HUES6 (cell line): ENCODE measurements around the gene ZNF23.

Source experiments
- H3K27ac ChIP-seq: 2 replicates; pipeline ENCODE4 v1.7.0; 2013; ENCODE audit warnings: low read depth, mild to moderate bottlenecking, low read length, inconsistent platforms
- H3K27me3 ChIP-seq: 2 replicates; pipeline ENCODE4 v1.6.1; 2013; ENCODE audit warnings: low read length; ENCODE audit not compliant: control insufficient read depth, insufficient read depth
- H3K36me3 ChIP-seq: 2 replicates; pipeline ENCODE4 v1.6.1; 2013; ENCODE audit warnings: low read length; ENCODE audit not compliant: control insufficient read depth, insufficient read depth
- H3K4me1 ChIP-seq: 2 replicates; pipeline ENCODE4 v1.6.1; 2013; ENCODE audit warnings: low read length; ENCODE audit not compliant: control insufficient read depth, insufficient read depth
- H3K4me3 ChIP-seq: 2 replicates; pipeline ENCODE4 v1.5.1; 2013; ENCODE audit warnings: low read depth, low read length
- H3K9ac ChIP-seq: one replicate; pipeline ENCODE4 v1.6.1; 2013; ENCODE audit warnings: mild to moderate bottlenecking, low read length
- H3K9me3 ChIP-seq: 2 replicates; pipeline ENCODE4 v1.6.1; 2013; ENCODE audit warnings: low read depth, low read length; ENCODE audit not compliant: control insufficient read depth, insufficient read depth

The ZNF23 gene

DNA sequence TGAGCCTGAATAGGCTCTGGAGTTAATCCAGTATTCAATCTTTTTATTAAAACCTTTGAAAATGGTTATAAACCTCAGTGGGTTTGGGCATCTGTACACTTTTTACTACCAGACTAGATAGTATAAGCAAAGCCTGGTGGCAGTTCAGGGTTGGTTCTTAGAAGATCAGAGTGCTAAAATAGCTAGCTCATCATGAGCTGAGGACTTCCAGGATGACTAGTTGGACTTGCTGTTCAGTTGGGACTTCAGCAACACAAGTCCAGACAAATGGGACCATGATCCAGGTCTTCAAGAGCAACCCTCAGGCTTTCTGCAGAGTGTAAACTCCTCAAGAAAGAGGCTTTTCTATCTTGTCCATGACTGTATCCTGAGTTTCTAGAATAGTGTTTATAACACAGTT lies 28.3 kb upstream of the ZNF23 start:
- Histone ChIP-seq H3K4me1 (no peaks in the 10 kb centered on the region), H3K27me3 (no peaks in the 10 kb centered on the region; the same call in 1 of the 2 replicates), H3K36me3 (no peaks in the 10 kb centered on the region), H3K9ac (no peak overlapping the region), H3K4me3 (no peak overlapping the region), H3K27ac (no peak overlapping the region), H3K9me3 (no peaks in the 10 kb centered on the region)

- no peak within 1 kb of the TSS for H3K9ac ChIP-seq
- H3K27me3 ChIP-seq = no peaks in the 10 kb centered on the region; the same call in 1 of the 2 replicates
- H3K4me3 ChIP-seq = no peak within 1 kb of the TSS
- H3K9me3 ChIP-seq = no peaks in the 10 kb centered on the region
- no peaks in the 10 kb centered on the region for H3K36me3 ChIP-seq
- H3K4me1 ChIP-seq = no peaks in the 10 kb centered on the region
- H3K27ac ChIP-seq = no peak within 1 kb of the TSS
These were observed 27.1 kb upstream of the ZNF23 start, which contains the start of gene ZNF19 for GRCh38 chr16:71489122-71489521. Gene ZNF19, minus strand, starts transcription at chr16:71489324. Its CDS starts 7,210 bp downstream, at chr16:71482114.

DNA sequence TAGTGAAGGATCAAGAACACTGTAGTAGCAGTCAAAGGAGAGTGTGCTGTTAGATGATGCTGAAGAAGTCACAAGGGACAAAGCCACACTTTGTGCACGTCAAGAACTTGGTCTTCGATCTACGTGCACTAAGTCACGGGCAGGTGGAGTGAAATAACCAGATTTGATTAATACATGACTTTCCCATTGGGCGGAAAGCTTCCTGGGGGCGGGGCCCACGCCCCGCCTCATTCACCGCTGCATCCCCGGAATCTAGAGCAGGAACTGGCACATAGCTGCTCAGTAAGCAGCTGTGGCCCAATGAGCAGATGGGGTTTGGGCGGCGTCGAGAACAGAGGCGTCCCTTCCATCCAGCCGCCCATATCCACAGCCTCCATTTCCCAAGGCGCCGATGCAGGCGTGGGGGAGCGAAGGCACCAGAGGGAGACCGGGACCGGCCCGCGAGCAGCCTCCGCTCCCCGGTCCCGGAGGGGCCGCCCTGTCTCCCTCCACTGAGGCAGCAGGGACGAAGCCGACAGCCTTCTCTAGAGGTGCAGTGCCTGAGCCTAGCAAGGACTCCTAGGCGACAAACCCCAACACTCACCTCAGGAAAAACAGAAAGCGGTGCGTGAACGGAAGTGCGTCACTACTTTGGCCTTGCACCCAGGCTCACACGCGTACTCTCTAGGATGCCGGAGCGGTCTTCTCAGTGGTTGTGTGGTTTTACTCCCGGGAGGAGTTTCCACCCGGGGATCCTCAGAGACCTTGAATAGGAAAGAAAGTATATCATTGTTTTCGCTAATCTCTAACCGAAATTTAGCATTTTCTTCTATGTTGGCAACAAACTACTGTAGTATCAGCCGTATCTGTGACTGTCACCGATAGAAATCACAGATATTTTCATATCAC lies 22.2 kb upstream of the ZNF23 start:
- no peaks in the 10 kb centered on the region for H3K36me3 ChIP-seq
- H3K27me3 ChIP-seq = no peaks in the 10 kb centered on the region
- no peaks in the 10 kb centered on the region for H3K9me3 ChIP-seq
- peak overlapping the region; percentile 71 for H3K4me3 ChIP-seq
- peak overlapping the region; percentile 43; the same call in 1 of the 2 replicates for H3K27ac ChIP-seq
- H3K9ac ChIP-seq = peak overlapping the region; percentile 82
- 0 out of 2 replicates have a peak, but pooled peaks cover 3% of the 10 kb centered on the region for H3K4me1 ChIP-seq

GRCh38 chr16:71482569-71482968 lies 20.5 kb upstream of the ZNF23 start:
- H3K9me3 ChIP-seq = no peaks in the 10 kb centered on the region
- H3K36me3 ChIP-seq = peaks cover 4% of the 10 kb centered on the region; the same call in 1 of the 2 replicates
- no peak overlapping the region for H3K9ac ChIP-seq
- H3K27me3 ChIP-seq = no peaks in the 10 kb centered on the region
- 0 out of 2 replicates have a peak, but pooled peaks cover 3% of the 10 kb centered on the region for H3K4me1 ChIP-seq
- no peak overlapping the region for H3K27ac ChIP-seq
- no peak overlapping the region for H3K4me3 ChIP-seq

DNA sequence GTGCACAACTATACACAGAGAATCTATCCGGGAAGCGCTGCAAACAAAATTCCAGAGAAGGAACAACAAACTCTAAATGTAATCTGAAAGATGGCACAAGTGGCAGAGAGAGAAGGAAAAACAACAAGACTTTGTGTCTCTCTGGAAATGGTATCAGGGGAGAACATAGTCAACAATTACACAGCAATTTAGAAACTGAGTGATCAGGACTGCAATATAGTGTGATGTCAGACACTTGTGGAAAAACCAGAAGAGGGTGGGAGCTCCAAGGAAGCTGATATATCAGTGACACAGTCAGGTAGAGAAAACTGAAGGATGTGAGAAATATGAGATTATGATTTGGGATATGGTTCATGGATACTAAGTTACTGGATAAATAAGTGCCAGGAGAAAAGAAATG lies 18.9 kb upstream of the ZNF23 start:
- Histone ChIP-seq H3K27ac (no peak overlapping the region), H3K36me3 (peaks cover 11% of the 10 kb centered on the region), H3K4me1 (0 out of 2 replicates have a peak, but pooled peaks cover 3% of the 10 kb centered on the region), H3K9me3 (no peaks in the 10 kb centered on the region), H3K9ac (no peak overlapping the region), H3K4me3 (no peak overlapping the region), H3K27me3 (no peaks in the 10 kb centered on the region)

GRCh38 chr16:71479420-71479819 lies 17.4 kb upstream of the ZNF23 start:
- 0 out of 2 replicates have a peak, but pooled peaks cover 3% of the 10 kb centered on the region for H3K4me1 ChIP-seq
- no peak overlapping the region for H3K4me3 ChIP-seq
- H3K27me3 ChIP-seq = no peaks in the 10 kb centered on the region
- H3K9ac ChIP-seq = no peak overlapping the region
- peaks cover 15% of the 10 kb centered on the region for H3K36me3 ChIP-seq
- H3K9me3 ChIP-seq = no peaks in the 10 kb centered on the region
- H3K27ac ChIP-seq = no peak overlapping the region

- H3K4me1 ChIP-seq = no peaks in the 10 kb centered on the region
- no peaks in the 10 kb centered on the region for H3K9me3 ChIP-seq
- no peak overlapping the region for H3K4me3 ChIP-seq
- H3K27ac ChIP-seq = no peak overlapping the region
- H3K9ac ChIP-seq = no peak overlapping the region
- no peaks in the 10 kb centered on the region for H3K27me3 ChIP-seq
- H3K36me3 ChIP-seq = peaks cover 15% of the 10 kb centered on the region
These were observed 14.5 kb upstream of the ZNF23 start for GRCh38 chr16:71476457-71477124.

DNA sequence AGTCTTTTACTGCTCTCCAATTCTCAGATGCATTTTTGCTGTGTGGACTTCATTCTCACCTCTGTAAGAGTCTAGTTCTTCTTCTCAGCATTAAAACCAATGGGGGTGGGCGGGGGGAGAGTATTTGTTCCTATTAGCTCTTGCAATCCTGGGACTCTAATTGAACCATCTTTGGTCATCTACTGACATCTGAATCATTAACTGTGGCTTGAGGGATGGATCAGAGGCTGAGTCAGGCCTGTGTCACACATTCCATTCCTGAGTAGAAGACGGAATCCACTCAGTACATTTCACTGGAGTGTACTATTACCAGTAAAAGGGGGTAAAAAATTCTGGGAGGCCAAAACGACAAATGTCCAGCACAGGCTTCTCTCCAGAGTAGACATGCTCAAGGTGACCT lies 12.8 kb upstream of the ZNF23 start:
- Histone ChIP-seq H3K27ac (no peak overlapping the region), H3K4me3 (no peak overlapping the region), H3K27me3 (no peaks in the 10 kb centered on the region), H3K9ac (no peak overlapping the region), H3K9me3 (no peaks in the 10 kb centered on the region), H3K4me1 (no peaks in the 10 kb centered on the region), H3K36me3 (peaks cover 15% of the 10 kb centered on the region)

DNA sequence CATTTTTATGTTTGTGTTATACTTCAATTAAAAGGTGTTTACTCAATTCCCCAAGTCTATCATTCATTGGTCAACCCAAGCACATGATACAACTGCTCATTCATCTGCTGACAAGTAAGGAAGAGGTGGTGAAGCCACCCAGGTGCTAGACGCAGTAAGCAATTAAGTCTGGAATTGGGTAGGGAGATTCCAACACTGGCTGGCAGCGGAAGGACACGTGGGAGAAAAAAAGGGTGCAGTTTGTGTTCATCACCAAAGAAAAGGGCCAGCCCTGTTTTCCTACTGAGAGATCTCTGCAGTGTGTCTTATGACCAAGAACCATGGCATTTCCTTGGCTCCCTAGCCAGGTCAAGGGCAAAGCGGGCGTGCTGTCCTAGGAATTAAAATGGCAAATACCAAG lies 11.8 kb upstream of the ZNF23 start:
- Histone ChIP-seq H3K4me1 (no peaks in the 10 kb centered on the region), H3K27me3 (no peaks in the 10 kb centered on the region), H3K9ac (no peak overlapping the region), H3K27ac (no peak overlapping the region), H3K36me3 (peaks cover 15% of the 10 kb centered on the region), H3K9me3 (no peaks in the 10 kb centered on the region), H3K4me3 (no peak overlapping the region)

GRCh38 chr16:71472931-71473330 lies 10.9 kb upstream of the ZNF23 start:
- Histone ChIP-seq H3K27me3 (no peaks in the 10 kb centered on the region), H3K4me1 (no peaks in the 10 kb centered on the region)

GRCh38 chr16:71472051-71472450 lies 10.0 kb upstream of the ZNF23 start:
- no peak overlapping the region for H3K27ac ChIP-seq
- no peak overlapping the region for H3K9ac ChIP-seq
- no peaks in the 10 kb centered on the region for H3K9me3 ChIP-seq
- H3K27me3 ChIP-seq = no peaks in the 10 kb centered on the region
- H3K4me3 ChIP-seq = no peak overlapping the region
- peaks cover 9% of the 10 kb centered on the region; the same call in 1 of the 2 replicates for H3K36me3 ChIP-seq
- H3K4me1 ChIP-seq = no peaks in the 10 kb centered on the region

More at GRCh38 chr16:71472931-71473330, 10.9 kb upstream of the ZNF23 start:
- H3K4me3 ChIP-seq = no peak overlapping the region
- H3K27ac ChIP-seq = no peak overlapping the region
- peaks cover 15% of the 10 kb centered on the region for H3K36me3 ChIP-seq
- no peak overlapping the region for H3K9ac ChIP-seq
- no peaks in the 10 kb centered on the region for H3K9me3 ChIP-seq
